ENCODE results near the gene KRTAP5-5. TPM values are rescaled to one million over a fixed set of nuclear protein-coding genes. Genes with fewer than 3 reads are reported as not detected.

The KRTAP5-5 gene
- total and polyA plus RNA-seq, 2 donors (not counting 3 experiments of a cell fraction or from before 2014, with no cell fraction given) = not detected

DNA sequence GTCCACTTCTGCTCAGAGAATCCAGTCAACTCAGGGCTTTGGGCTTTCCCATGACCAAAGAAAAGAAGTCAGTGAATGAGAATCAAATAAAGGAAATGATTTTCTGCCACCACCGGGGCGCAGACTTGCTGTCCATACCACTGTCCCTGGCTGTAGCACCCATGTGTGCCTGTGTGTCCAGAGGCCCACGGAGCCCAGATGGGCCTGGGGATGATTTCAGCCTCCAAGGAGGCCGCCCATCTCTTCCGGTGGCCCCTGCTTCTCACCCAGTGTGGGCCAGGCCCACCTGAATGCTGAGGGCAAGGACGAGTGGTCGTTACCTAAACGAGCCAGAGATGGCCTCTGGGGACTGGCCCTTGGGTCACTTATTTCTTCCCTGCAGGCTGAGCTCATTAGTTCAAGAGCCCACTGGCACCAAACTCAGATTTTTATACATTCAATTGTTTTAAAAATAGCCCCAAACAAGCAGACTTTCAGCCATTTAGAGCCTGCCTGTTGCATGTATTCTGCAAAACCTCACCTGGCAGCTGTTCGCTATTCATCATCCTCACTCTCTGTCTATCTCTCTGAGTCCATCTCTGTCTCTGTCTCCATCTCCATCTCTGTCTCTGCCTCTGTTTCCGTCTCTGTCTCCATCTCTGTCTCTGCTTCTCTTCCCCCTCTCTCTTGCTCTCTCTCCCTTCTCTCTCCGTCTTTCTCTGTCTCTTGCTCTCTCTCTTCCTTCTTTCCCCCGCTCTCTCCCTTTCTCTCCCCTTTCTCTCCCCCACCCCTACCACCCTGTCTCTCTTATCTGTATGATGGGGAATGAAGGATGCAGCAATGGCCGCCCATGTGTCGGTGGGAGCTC lies 24.2 kb downstream of the KRTAP5-5 start:
- no peak for TF ChIP-seq POLR2A (IDR thresholded peaks at IDR 0.05; ENCODE audit: low read depth, low read length)
- no peak for TF ChIP-seq MYC (IDR thresholded peaks at IDR 0.05; ENCODE audit: low read depth, low read length)
- TF ChIP-seq, protein P1, sequence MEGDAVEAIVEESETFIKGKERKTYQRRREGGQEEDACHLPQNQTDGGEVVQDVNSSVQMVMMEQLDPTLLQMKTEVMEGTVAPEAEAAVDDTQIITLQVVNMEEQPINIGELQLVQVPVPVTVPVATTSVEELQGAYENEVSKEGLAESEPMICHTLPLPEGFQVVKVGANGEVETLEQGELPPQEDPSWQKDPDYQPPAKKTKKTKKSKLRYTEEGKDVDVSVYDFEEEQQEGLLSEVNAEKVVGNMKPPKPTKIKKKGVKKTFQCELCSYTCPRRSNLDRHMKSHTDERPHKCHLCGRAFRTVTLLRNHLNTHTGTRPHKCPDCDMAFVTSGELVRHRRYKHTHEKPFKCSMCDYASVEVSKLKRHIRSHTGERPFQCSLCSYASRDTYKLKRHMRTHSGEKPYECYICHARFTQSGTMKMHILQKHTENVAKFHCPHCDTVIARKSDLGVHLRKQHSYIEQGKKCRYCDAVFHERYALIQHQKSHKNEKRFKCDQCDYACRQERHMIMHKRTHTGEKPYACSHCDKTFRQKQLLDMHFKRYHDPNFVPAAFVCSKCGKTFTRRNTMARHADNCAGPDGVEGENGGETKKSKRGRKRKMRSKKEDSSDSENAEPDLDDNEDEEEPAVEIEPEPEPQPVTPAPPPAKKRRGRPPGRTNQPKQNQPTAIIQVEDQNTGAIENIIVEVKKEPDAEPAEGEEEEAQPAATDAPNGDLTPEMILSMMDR (IDR thresholded peaks at IDR 0.05; ENCODE audit: extremely low read depth in 1 of 2, insufficient read depth in 1 of 2, low read depth in 1 of 2, low read length in 2 of 2) = no peak
- TF ChIP-seq, protein P2, sequence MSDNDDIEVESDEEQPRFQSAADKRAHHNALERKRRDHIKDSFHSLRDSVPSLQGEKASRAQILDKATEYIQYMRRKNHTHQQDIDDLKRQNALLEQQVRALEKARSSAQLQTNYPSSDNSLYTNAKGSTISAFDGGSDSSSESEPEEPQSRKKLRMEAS (IDR thresholded peaks at IDR 0.05; ENCODE audit: insufficient read depth, insufficient read length) = no peak
- TF ChIP-seq POLR2AphosphoS5 (IDR thresholded peaks at IDR 0.05; ENCODE audit: insufficient read depth, low read depth, low read length) = no peak
- no peak for TF ChIP-seq EZH2 (IDR thresholded peaks at IDR 0.05; ENCODE audit: borderline replicate concordance, low read depth, low read length, severe bottlenecking)
- TF ChIP-seq GATA2 (IDR thresholded peaks at IDR 0.05; ENCODE audit: insufficient read depth, insufficient read length, low read depth, low read length) = no peak
- no peak for TF ChIP-seq JUN (IDR thresholded peaks at IDR 0.05; ENCODE audit: borderline replicate concordance, insufficient read depth, insufficient read length, low read depth)
- no peak for TF ChIP-seq FOS (IDR thresholded peaks at IDR 0.05; ENCODE audit: borderline replicate concordance, insufficient read depth, low read length)
- Histone ChIP-seq H3K9ac (replicated peaks; ENCODE audit: extremely low read depth, insufficient read depth, low read length) (no peak overlapping the region), H3K4me3 (replicated peaks in 1 of 3; ENCODE audit: insufficient read depth in 1 of 3, low read depth in 1 of 3, low read length in 3 of 3) (no peak overlapping the region), H3K79me2 (ENCODE audit: control insufficient read depth, insufficient read depth, low read length) (no peaks in the 10 kb centered on the region), H3K27me3 (ENCODE audit: control insufficient read depth in 2 of 2, insufficient read depth in 2 of 2, low read length in 2 of 2) (peaks cover 0 to 4% of the 10 kb centered on the region in 2 experiments), H4K20me1 (replicated peaks; ENCODE audit: control insufficient read depth, extremely low read depth, insufficient read depth, low read length) (no peaks in the 10 kb centered on the region), H3K36me3 (ENCODE audit: control insufficient read depth in 2 of 2, extremely low read depth in 1 of 2, insufficient read depth in 2 of 2, low read length in 2 of 2) (no peaks in the 10 kb centered on the region), H3K27ac (ENCODE audit: insufficient read depth, low read depth, low read length) (no peak overlapping the region), H2AFZ (ENCODE audit: low read depth, low read length) (no peak overlapping the region), H3K9me3 (replicated peaks; ENCODE audit: control insufficient read depth, insufficient read depth, low read length) (no peaks in the 10 kb centered on the region), H3K4me2 (ENCODE audit: insufficient read depth, low read length) (no peak overlapping the region), H3K9me1 (replicated peaks; ENCODE audit: control insufficient read depth, extremely low read depth, insufficient read depth, low read length) (no peaks in the 10 kb centered on the region), H3K4me1 (ENCODE audit: control insufficient read depth, extremely low read depth, insufficient read depth, low read length) (peaks cover 2% of the 10 kb centered on the region)
- FAIRE-seq = no peak
- dilution Hi-C loops (cut with MboI; ENCODE audit: extremely low pct_ligation_motif_present, low sequenced_read_pairs) = no loop called here
- intact Hi-C loops (cut with micrococcal nuclease) = no loop called here
- POLR2A ChIA-PET = no interaction called here
- CTCF ChIA-PET = interaction anchor here (0.7 to 6.0 kb wide), 34 partner anchors 7 to 508 kb away, joined by 3 to 337 read pairs (median 8); partner anchors contain the start of genes H19, INS, KRTAP5-6 and MRPL23
- BruUV-seq (replicated peaks) = no TSS peak
- no peak for DNase-seq (ENCODE audit: low read depth, low spot score)
